ENCODE results near the gene ADAM22. TPM values are rescaled to one million over a fixed set of nuclear protein-coding genes. Genes with fewer than 3 reads are reported as not detected.

The ADAM22 gene
- total and polyA plus RNA-seq, 10 of the 15 experiments (the other 5 are each of a cell fraction or from before 2014, with no cell fraction given), result 1.4 to 24.5 (median 7.6) TPM

DNA sequence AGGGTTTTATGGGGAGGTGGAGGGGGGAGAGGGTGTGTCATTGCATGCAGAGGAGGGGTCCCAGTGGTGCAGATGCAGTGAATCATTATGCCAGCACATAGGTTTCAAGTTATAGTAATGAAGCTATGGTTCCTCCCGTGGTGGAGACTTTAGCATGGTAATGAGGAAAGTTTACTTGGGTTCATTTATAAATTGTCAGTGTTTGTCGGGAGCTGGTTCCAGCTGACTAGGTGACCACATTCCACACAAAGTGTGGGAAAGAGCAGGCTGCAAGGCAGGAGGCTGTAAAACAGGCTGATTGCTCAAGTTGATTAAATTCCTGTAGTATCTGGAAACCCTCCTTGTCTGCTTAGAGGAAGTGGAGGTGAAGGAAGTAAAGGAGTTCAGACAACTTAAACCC is 206.9 kb downstream of the ADAM22 start:
- WGBS (ENCODE audit: insufficient coverage, insufficient replicate concordance, low lambda C conversion rate, missing lambda C conversion rate), result 79% methylated on average over 2 of the region's 2 CpGs
- ChIA-PET POLR2A (interaction anchor here (0.6 kb wide), 1 partner anchor 90 kb away, joined by 3 read pairs; no protein-coding TSS in a partner anchor), CTCF (interaction anchor here (0.8 to 1.5 kb wide), 4 partner anchors 29 to 254 kb away, joined by 3 to 7 read pairs (median 3); no protein-coding TSS in a partner anchor), SMC1A (ENCODE audit: uncharacterized antibody, unreplicated experiment) (interaction anchor here (0.6 to 1.8 kb wide), 3 partner anchors 28 to 164 kb away, joined by 3 to 4 read pairs (median 3); no protein-coding TSS in a partner anchor), RAD21 (ENCODE audit: unreplicated experiment) (no interaction called here)
- TF ChIP-seq, protein P1, sequence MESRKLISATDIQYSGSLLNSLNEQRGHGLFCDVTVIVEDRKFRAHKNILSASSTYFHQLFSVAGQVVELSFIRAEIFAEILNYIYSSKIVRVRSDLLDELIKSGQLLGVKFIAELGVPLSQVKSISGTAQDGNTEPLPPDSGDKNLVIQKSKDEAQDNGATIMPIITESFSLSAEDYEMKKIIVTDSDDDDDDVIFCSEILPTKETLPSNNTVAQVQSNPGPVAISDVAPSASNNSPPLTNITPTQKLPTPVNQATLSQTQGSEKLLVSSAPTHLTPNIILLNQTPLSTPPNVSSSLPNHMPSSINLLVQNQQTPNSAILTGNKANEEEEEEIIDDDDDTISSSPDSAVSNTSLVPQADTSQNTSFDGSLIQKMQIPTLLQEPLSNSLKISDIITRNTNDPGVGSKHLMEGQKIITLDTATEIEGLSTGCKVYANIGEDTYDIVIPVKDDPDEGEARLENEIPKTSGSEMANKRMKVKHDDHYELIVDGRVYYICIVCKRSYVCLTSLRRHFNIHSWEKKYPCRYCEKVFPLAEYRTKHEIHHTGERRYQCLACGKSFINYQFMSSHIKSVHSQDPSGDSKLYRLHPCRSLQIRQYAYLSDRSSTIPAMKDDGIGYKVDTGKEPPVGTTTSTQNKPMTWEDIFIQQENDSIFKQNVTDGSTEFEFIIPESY (IDR thresholded peaks at IDR 0.05), result no peak
- TF ChIP-seq NKRF (conservative IDR thresholded peaks at IDR 0.05) (no peak), NR2C1 (IDR thresholded peaks at IDR 0.05) (no peak), BHLHE40 (IDR thresholded peaks at IDR 0.05; ENCODE audit: borderline replicate concordance in 1 of 2, low read depth in 2 of 2, low read length in 1 of 2) (no peak)
- no TSS peak for BruUV-seq (replicated peaks)
- intact Hi-C loops (cut with micrococcal nuclease; ENCODE audit: unreplicated experiment) (no loop called here), in situ Hi-C loops (cut with MboI) (no loop called here)
- FAIRE-seq (no peak), ATAC-seq (no peak), DNase-seq (ENCODE audit: low read depth, low spot score) (no peak)
- Histone ChIP-seq H2AFZ (ENCODE audit: control insufficient read depth, low read depth, low read length) (no peak overlapping the region), H3K9me3 (replicated peaks; ENCODE audit: control insufficient read depth, insufficient read depth, low read length) (no peaks in the 10 kb centered on the region), H3K79me2 (ENCODE audit: control insufficient read depth, insufficient read depth, low read length) (no peaks in the 10 kb centered on the region), H3K36me3 (ENCODE audit: control insufficient read depth in 2 of 2, insufficient read depth in 2 of 2, low read length in 1 of 2) (no peaks in the 10 kb centered on the region; a peak in 1 of 4 replicates), H3K4me1 (ENCODE audit: control insufficient read depth, insufficient read depth, low read length) (no peaks in the 10 kb centered on the region), H4K20me1 (ENCODE audit: control insufficient read depth, insufficient read depth) (no peaks in the 10 kb centered on the region), H3K4me3 (no peak overlapping the region), H3K4me2 (ENCODE audit: control insufficient read depth, insufficient read depth) (no peak overlapping the region), H3K27me3 (replicated peaks in 1 of 2; ENCODE audit: control insufficient read depth in 2 of 2, insufficient read depth in 2 of 2, low read length in 1 of 2) (no peaks in the 10 kb centered on the region), H3K27ac (ENCODE audit: control insufficient read depth, insufficient read depth) (no peak overlapping the region), H3K9ac (ENCODE audit: control insufficient read depth, insufficient read depth, low read length) (no peak overlapping the region)

Measured in GM12878 (cell line).